IMR-90 (cell line): ENCODE data around the gene ANGPT4. TPM values are rescaled to one million over a fixed set of nuclear protein-coding genes. Genes with fewer than 3 reads are reported as not detected.

Experiments used
- ATAC-seq: fragments of 200-7000 bp; cut with Tn5 transposase; 2 replicates; pipeline ENCODE4 v1.9.1; 2020; ENCODE audit warnings: low read depth, mild to moderate bottlenecking, moderate library complexity
- BruUV-seq: library from RNA; stranded (reverse); fragments of 400-500 nt; replicated peaks from 2 replicates; lab custom pipeline; 2021; lab: Mats Ljungman, UMichigan
- CTCF ChIA-PET: fragments of 300-600 bp; formaldehyde crosslinking; extraction: SDS; loops from one replicate; lab custom pipeline; 2021; ENCODE audit warnings: antibody characterized with exemption; lab: Yijun Ruan, JAX
- POLR2A ChIA-PET: fragments of 300-600 bp; sonication (Branson Sonifier 250); formaldehyde crosslinking; loops from one replicate; lab custom pipeline; 2022; ENCODE audit warnings: antibody characterized with exemption; ENCODE audit not compliant: unreplicated experiment; lab: Charles Lee
- DNase-seq: peaks from one replicate; pipeline ENCODE4 v3.0.0; 2013
- H2AFZ ChIP-seq: replicated peaks from 2 replicates; pipeline ENCODE3; 2013; ENCODE audit warnings: low read length, mild to moderate bottlenecking; ENCODE audit not compliant: poor library complexity
- H2AK5ac ChIP-seq: 2 replicates; pipeline ENCODE4 v1.6.1; 2013; ENCODE audit warnings: low read depth, low read length, inconsistent platforms
- H2AK9ac ChIP-seq: replicated peaks from 2 replicates; pipeline ENCODE3; 2013; ENCODE audit warnings: mild to moderate bottlenecking, low read depth, low read length, moderate library complexity; ENCODE audit not compliant: poor library complexity
- H2BK120ac ChIP-seq: 2 replicates; pipeline ENCODE4 v1.6.1; 2013; ENCODE audit warnings: low read depth, low read length, inconsistent platforms
- H2BK15ac ChIP-seq: 3 replicates; pipeline ENCODE4 v1.6.1; 2013; ENCODE audit warnings: low read depth, low read length, inconsistent platforms
- H2BK20ac ChIP-seq: 2 replicates; pipeline ENCODE4 v1.6.1; 2013; ENCODE audit warnings: low read depth, mild to moderate bottlenecking, inconsistent platforms, low read length, moderate library complexity
- H2BK5ac ChIP-seq: 2 replicates; pipeline ENCODE4 v1.6.1; 2013; ENCODE audit warnings: mild to moderate bottlenecking, low read depth, low read length, inconsistent platforms; ENCODE audit not compliant: poor library complexity, severe bottlenecking
- H3K14ac ChIP-seq: replicated peaks from 2 replicates; pipeline ENCODE4 v1.6.1; 2013; ENCODE audit warnings: low read depth, low read length, inconsistent platforms
- H3K18ac ChIP-seq: 2 replicates; pipeline ENCODE4 v1.6.1; 2013; ENCODE audit warnings: low read depth, low read length, control low read depth
- H3K23ac ChIP-seq: 2 replicates; pipeline ENCODE4 v1.6.1; 2013; ENCODE audit warnings: low read depth, low read length, inconsistent platforms
- H3K27ac ChIP-seq: 2 replicates; pipeline ENCODE4 v1.5.1; 2013; ENCODE audit warnings: mild to moderate bottlenecking, control low read depth, low read length; ENCODE audit not compliant: insufficient read depth
- H3K27me3 ChIP-seq: 2 replicates; pipeline ENCODE4 v1.6.1; 2013; ENCODE audit warnings: low read length; ENCODE audit not compliant: control insufficient read depth, insufficient read depth
- H3K36me3 ChIP-seq: 2 replicates; pipeline ENCODE4 v1.6.1; 2013; ENCODE audit warnings: low read length, mixed read lengths; ENCODE audit not compliant: control insufficient read depth, insufficient read depth
- H3K4ac ChIP-seq: 2 replicates; pipeline ENCODE4 v1.6.1; 2013; ENCODE audit warnings: low read depth, low read length, inconsistent platforms
- H3K4me1 ChIP-seq: 2 replicates; pipeline ENCODE4 v1.6.1; 2013; ENCODE audit warnings: low read length, mixed read lengths; ENCODE audit not compliant: control insufficient read depth, insufficient read depth
- H3K4me2 ChIP-seq: 2 replicates; pipeline ENCODE4 v1.6.1; 2013; ENCODE audit warnings: low read depth, mild to moderate bottlenecking, control low read depth, low read length, moderate library complexity
- H3K4me3 ChIP-seq: 2 replicates; pipeline ENCODE4 v1.5.1; 2013; ENCODE audit warnings: low read depth, mild to moderate bottlenecking, control low read depth, low read length, moderate library complexity; ENCODE audit not compliant: insufficient read depth
- H3K56ac ChIP-seq: 2 replicates; pipeline ENCODE4 v1.6.1; 2013; ENCODE audit warnings: low read length, inconsistent platforms; ENCODE audit not compliant: insufficient read depth; ENCODE audit errors: extremely low read depth
- H3K79me1 ChIP-seq, 2 experiments: 2 replicates each; pipeline ENCODE4 v1.6.1; 2013; ENCODE audit warnings: low read length in 2 of 2, inconsistent platforms in 1 of 2, low read depth in 1 of 2
- H3K9ac ChIP-seq: 2 replicates; pipeline ENCODE4 v1.6.1; 2013; ENCODE audit warnings: low read depth, low read length, control low read depth
- H3K9me1 ChIP-seq: 2 replicates; pipeline ENCODE4 v1.6.1; 2013; ENCODE audit warnings: low read length, inconsistent platforms; ENCODE audit not compliant: insufficient read depth
- H3K9me3 ChIP-seq: 2 replicates; pipeline ENCODE4 v1.6.1; 2013; ENCODE audit warnings: low read length; ENCODE audit not compliant: control insufficient read depth, insufficient read depth
- H4K20me1 ChIP-seq: 2 replicates; pipeline ENCODE4 v1.6.1; 2013; ENCODE audit warnings: low read length, inconsistent platforms; ENCODE audit not compliant: insufficient read depth
- H4K5ac ChIP-seq: 2 replicates; pipeline ENCODE4 v1.6.1; 2013; ENCODE audit warnings: mild to moderate bottlenecking, low read depth, low read length, control low read depth
- H4K8ac ChIP-seq, 2 experiments: 2 replicates each; pipeline ENCODE4 v1.6.1; 2013; ENCODE audit warnings: low read depth in 2 of 2, low read length in 2 of 2, control low read depth in 1 of 2, inconsistent platforms in 1 of 2
- H4K91ac ChIP-seq: 2 replicates; pipeline ENCODE4 v1.6.1; 2013; ENCODE audit warnings: low read depth, low read length, inconsistent platforms; ENCODE audit not compliant: insufficient read depth
- BHLHE40 ChIP-seq: fragments of 150-350 bp; IDR thresholded peaks from 2 replicates; pipeline ENCODE4 v1.6.1; 2016; ENCODE audit warnings: mild to moderate bottlenecking, low read depth, low read length
- CEBPB ChIP-seq: IDR thresholded peaks from 2 replicates; pipeline ENCODE4 v1.6.1; 2012; ENCODE audit warnings: low read depth, low read length, improper control_type of control experiment
- CHD1 ChIP-seq: IDR thresholded peaks from 2 replicates; pipeline ENCODE4 v1.6.1; 2012; ENCODE audit warnings: low read depth, low read length, improper control_type of control experiment
- FOS ChIP-seq: fragments of 150-350 bp; IDR thresholded peaks from 2 replicates; pipeline ENCODE4 v1.6.1; 2016; ENCODE audit warnings: low read depth, low read length
- MAFK ChIP-seq: IDR thresholded peaks from 2 replicates; pipeline ENCODE4 v1.6.1; 2012; ENCODE audit warnings: low read depth, low read length, improper control_type of control experiment
- MXI1 ChIP-seq: IDR thresholded peaks from 2 replicates; pipeline ENCODE4 v1.6.1; 2012; ENCODE audit warnings: low read depth, mild to moderate bottlenecking, low read length, moderate library complexity, borderline replicate concordance
- NFE2L2 ChIP-seq: fragments of 150-350 bp; IDR thresholded peaks from 2 replicates; pipeline ENCODE4 v1.6.1; 2016; ENCODE audit warnings: low read depth, mild to moderate bottlenecking, low read length
- POLR2A ChIP-seq: IDR thresholded peaks from 2 replicates; pipeline ENCODE4 v1.6.1; 2012; ENCODE audit warnings: mild to moderate bottlenecking, low read depth, low read length
- RAD21 ChIP-seq: IDR thresholded peaks from 2 replicates; pipeline ENCODE4 v1.6.1; 2012; ENCODE audit warnings: low read length, improper control_type of control experiment
- RCOR1 ChIP-seq: IDR thresholded peaks from 2 replicates; pipeline ENCODE4 v1.6.1; 2012; ENCODE audit warnings: mild to moderate bottlenecking, low read length, improper control_type of control experiment; ENCODE audit not compliant: insufficient replicate concordance
- RFX5 ChIP-seq: IDR thresholded peaks from 2 replicates; pipeline ENCODE4 v1.8.0; 2012; ENCODE audit warnings: low read depth, mild to moderate bottlenecking, low read length, moderate library complexity
- SMC3 ChIP-seq: fragments of 150-350 bp; IDR thresholded peaks from 2 replicates; pipeline ENCODE4 v1.6.1; 2016; ENCODE audit warnings: low read depth, mild to moderate bottlenecking, antibody characterized with exemption, low read length, moderate library complexity
- WGBS, 2 experiments: methylation state at CpG; one replicate each; pipeline versions ENCODE4 v1.1.5 to v1.1.7; 2013; ENCODE audit warnings: missing lambda C conversion rate in 2 of 2; ENCODE audit not compliant: insufficient read length in 1 of 2; ENCODE audit errors: extremely low coverage in 2 of 2; 5-methylcytosine and 5-hydroxymethylcytosine counted together
- dilution Hi-C: fragments of 300-500 bp; cut with HindIII; formaldehyde crosslinking; loops from one replicate; pipeline ENCODE4 v1.14.3; 2018; ENCODE audit warnings: low sequenced_read_pairs; ENCODE audit not compliant: unreplicated experiment
- in situ Hi-C: fragments of 300-500 bp; cut with MboI; formaldehyde crosslinking; loops from 3 replicates; pipeline ENCODE4 v1.14.3; 2019; ENCODE audit warnings: low sequenced_read_pairs, inconsistent platforms, mixed read lengths
- intact Hi-C: fragments of 100-400 bp; cut with micrococcal nuclease; formaldehyde crosslinking; loops from 2 replicates; pipeline ENCODE4 v1.10.0; 2022
- polyA plus RNA-seq, 3 experiments: library from polyadenylated mRNA; depleted of rRNA; stranded (reverse); fragments of >200 nt; gene quantifications; 2 replicates each; pipeline ENCODE4 v1.2.3, GENCODE V29; 2012; ENCODE audit warnings: low replicate concordance in 1 of 3
- total RNA-seq: library from RNA; depleted of rRNA; stranded (reverse); fragments of >200 nt; gene quantifications from 2 replicates; pipeline ENCODE4 v1.2.3, GENCODE V29; 2012
- TF ChIP-seq, protein P1 (sequence below): fragments of 150-350 bp; IDR thresholded peaks from 2 replicates; pipeline ENCODE4 v1.6.1; 2017; ENCODE audit warnings: mild to moderate bottlenecking, antibody characterized with exemption, low read length, low read depth
- TF ChIP-seq, protein P2 (sequence below): fragments of 150-350 bp; IDR thresholded peaks from 2 replicates; pipeline ENCODE4 v1.6.1; 2016; ENCODE audit warnings: low read depth, mild to moderate bottlenecking, low read length, moderate library complexity, borderline replicate concordance
- TF ChIP-seq, protein P3 (sequence below): conservative IDR thresholded peaks from 2 replicates; pipeline ENCODE4 v1.5.1; 2012; ENCODE audit warnings: mild to moderate bottlenecking, low read depth, low read length, improper control_type of control experiment

Gene ANGPT4
- total and polyA plus RNA-seq, 2 of the 4 experiments (the other 2 are of a cell fraction) = not detected

DNA sequence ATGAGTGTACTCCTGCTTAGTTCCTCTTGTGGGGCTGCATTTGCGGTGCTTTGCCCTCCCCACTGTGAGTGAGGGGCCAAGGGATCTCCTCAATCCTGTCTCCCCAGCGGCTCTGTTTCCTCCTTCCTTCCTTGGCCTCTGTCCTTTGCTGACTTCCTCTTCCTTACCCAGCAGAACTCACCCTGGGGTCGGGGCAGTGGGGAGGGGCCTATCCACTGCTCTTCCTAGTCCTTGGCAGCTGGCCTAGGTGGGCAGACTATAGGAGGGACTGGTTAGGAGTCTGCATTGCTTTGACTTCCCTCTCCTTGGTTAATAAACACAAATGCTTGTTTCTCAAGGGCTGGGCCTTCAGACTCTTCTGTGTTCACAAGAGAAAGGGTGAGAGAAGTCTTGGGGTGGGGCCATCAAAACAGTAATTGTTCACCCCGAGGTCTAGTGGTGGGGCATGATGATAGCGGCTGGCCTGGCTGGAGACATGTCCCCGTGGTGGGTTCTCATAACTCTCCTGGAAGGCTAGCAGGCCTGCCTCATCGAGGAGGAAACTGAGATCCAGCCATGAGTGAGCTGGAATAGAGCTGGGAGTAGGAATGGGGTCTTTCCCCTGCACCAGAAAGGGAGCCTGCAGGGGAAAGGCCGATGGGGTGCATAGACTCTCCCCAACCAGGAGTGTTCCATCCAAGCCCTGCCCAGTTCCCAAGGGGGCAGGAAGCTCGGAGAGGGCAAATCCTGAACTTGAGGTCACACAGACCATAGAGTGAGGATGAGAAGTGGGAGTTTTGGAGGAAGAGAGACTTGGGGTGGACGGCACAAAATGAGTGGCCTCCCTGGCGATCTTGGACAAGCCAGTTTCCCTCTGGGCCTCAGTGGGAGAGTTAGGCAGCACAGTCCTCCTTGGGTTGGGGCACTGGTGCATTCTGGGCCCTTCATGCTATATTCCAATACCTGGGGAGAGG lies 69.9 kb downstream of the ANGPT4 start:
- Histone ChIP-seq H3K9ac (no peak overlapping the region), H3K23ac (no peak overlapping the region), H2AFZ (no peak overlapping the region), H3K4me2 (no peak overlapping the region), H4K5ac (no peak overlapping the region), H2BK120ac (no peak overlapping the region), H4K20me1 (no peaks in the 10 kb centered on the region; the same call in 1 of the 2 replicates), H3K14ac (no peak overlapping the region), H3K9me3 (no peaks in the 10 kb centered on the region), H3K4me1 (peaks cover 5% of the 10 kb centered on the region), H3K18ac (no peak overlapping the region), H3K56ac (no peak overlapping the region), H2BK5ac (no peak overlapping the region), H2BK15ac (no peak overlapping the region), H2BK20ac (no peak overlapping the region), H3K36me3 (no peaks in the 10 kb centered on the region), H3K4ac (no peak overlapping the region), H4K8ac (no peak overlapping the region), H3K4me3 (no peak overlapping the region), H3K9me1 (no peaks in the 10 kb centered on the region; the same call in 1 of the 2 replicates), H4K91ac (no peak overlapping the region), H2AK5ac (no peak overlapping the region), H3K27ac (no peak overlapping the region), H3K79me1 (peaks cover 7 to 20% of the 10 kb centered on the region in 2 experiments; a peak in 3 of 4 replicates), H2AK9ac (no peak overlapping the region), H3K27me3 (no peaks in the 10 kb centered on the region)
- no TSS peak for BruUV-seq
- 80% methylated on average over 3 of the region's 11 CpGs; no CpG with 5 or more reads in 1 of the 2 experiments for WGBS, 2 experiments
- CTCF ChIA-PET = no interaction called here
- TF ChIP-seq, protein P1, sequence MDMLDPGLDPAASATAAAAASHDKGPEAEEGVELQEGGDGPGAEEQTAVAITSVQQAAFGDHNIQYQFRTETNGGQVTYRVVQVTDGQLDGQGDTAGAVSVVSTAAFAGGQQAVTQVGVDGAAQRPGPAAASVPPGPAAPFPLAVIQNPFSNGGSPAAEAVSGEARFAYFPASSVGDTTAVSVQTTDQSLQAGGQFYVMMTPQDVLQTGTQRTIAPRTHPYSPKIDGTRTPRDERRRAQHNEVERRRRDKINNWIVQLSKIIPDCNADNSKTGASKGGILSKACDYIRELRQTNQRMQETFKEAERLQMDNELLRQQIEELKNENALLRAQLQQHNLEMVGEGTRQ = no peak
- TF ChIP-seq, protein P2, sequence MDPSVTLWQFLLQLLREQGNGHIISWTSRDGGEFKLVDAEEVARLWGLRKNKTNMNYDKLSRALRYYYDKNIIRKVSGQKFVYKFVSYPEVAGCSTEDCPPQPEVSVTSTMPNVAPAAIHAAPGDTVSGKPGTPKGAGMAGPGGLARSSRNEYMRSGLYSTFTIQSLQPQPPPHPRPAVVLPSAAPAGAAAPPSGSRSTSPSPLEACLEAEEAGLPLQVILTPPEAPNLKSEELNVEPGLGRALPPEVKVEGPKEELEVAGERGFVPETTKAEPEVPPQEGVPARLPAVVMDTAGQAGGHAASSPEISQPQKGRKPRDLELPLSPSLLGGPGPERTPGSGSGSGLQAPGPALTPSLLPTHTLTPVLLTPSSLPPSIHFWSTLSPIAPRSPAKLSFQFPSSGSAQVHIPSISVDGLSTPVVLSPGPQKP = no peak
- no peak for TF ChIP-seq RCOR1
- TF ChIP-seq MXI1 = no peak
- no peak for TF ChIP-seq BHLHE40
- no peak for TF ChIP-seq RFX5
- no peak for TF ChIP-seq POLR2A
- no peak for TF ChIP-seq RAD21
- TF ChIP-seq MAFK = no peak
- no peak for TF ChIP-seq FOS
- TF ChIP-seq CHD1 = no peak
- TF ChIP-seq, protein P3, sequence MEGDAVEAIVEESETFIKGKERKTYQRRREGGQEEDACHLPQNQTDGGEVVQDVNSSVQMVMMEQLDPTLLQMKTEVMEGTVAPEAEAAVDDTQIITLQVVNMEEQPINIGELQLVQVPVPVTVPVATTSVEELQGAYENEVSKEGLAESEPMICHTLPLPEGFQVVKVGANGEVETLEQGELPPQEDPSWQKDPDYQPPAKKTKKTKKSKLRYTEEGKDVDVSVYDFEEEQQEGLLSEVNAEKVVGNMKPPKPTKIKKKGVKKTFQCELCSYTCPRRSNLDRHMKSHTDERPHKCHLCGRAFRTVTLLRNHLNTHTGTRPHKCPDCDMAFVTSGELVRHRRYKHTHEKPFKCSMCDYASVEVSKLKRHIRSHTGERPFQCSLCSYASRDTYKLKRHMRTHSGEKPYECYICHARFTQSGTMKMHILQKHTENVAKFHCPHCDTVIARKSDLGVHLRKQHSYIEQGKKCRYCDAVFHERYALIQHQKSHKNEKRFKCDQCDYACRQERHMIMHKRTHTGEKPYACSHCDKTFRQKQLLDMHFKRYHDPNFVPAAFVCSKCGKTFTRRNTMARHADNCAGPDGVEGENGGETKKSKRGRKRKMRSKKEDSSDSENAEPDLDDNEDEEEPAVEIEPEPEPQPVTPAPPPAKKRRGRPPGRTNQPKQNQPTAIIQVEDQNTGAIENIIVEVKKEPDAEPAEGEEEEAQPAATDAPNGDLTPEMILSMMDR = no peak
- TF ChIP-seq SMC3 = no peak
- TF ChIP-seq NFE2L2 = no peak
- no peak for TF ChIP-seq CEBPB
- POLR2A ChIA-PET = no interaction called here
- in situ Hi-C loops (no loop called here), intact Hi-C loops (no loop called here), dilution Hi-C loops (no loop called here)
- ATAC-seq (no peak), DNase-seq (no peak)
